ENCODE results near the gene KRTAP10-11.

DNA sequence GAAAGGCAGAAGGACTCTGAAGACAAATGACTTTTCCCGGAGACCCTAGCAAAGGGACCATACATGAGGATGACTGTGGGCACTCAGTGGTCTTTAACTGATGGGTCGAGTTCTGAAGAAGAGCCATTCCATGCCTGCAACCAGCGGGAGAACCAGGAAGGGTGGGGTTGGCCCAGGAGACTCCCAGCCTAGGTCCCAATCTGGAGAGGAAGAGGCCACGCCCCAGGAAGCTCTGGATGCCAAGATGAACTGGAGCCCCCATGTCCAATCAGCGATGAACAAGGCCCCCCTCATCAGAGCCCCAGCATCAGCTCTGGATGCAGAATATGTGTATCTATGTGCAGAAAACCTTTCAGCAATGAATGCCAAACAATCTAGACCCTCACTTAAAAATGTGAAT lies 5.5 kb upstream of the KRTAP10-11 start:
- TF ChIP-seq, protein P1, sequence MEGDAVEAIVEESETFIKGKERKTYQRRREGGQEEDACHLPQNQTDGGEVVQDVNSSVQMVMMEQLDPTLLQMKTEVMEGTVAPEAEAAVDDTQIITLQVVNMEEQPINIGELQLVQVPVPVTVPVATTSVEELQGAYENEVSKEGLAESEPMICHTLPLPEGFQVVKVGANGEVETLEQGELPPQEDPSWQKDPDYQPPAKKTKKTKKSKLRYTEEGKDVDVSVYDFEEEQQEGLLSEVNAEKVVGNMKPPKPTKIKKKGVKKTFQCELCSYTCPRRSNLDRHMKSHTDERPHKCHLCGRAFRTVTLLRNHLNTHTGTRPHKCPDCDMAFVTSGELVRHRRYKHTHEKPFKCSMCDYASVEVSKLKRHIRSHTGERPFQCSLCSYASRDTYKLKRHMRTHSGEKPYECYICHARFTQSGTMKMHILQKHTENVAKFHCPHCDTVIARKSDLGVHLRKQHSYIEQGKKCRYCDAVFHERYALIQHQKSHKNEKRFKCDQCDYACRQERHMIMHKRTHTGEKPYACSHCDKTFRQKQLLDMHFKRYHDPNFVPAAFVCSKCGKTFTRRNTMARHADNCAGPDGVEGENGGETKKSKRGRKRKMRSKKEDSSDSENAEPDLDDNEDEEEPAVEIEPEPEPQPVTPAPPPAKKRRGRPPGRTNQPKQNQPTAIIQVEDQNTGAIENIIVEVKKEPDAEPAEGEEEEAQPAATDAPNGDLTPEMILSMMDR (conservative IDR thresholded peaks at IDR 0.05), result no peak
- TF ChIP-seq ZFX (IDR thresholded peaks at IDR 0.05), result no peak

Measured in C4-2B (cell line).